Measurements from ENCODE around the gene DCAF17.
A peak's percentile ranks its signal among the peaks of the same experiment; 100 is the strongest.
"Not testable (repeated sequence)": the region's sequence is repeated elsewhere in the genome, so short reads cannot be mapped to it uniquely, and the experiment has no call there.

DCAF17 gene

GRCh38 chr2:171420728-171421563, 13.1 kb upstream of the DCAF17 start:
- Histone ChIP-seq H3K9ac (ENCODE audit: low read depth, low read length) (no peak overlapping the region), H3K4me1 (ENCODE audit: insufficient read depth, low read length) (0 out of 2 replicates have a peak, but pooled peaks cover under 1% of the 10 kb centered on the region)

GRCh38 chr2:171422710-171423495, 11.1 kb upstream of the DCAF17 start:
- H3K9ac ChIP-seq (ENCODE audit: low read depth, low read length); H3K36me3 ChIP-seq (ENCODE audit: insufficient read depth, low read length); H3K4me1 ChIP-seq (ENCODE audit: insufficient read depth, low read length): not testable (repeated sequence)
- peaks cover 22% of the 10 kb centered on the region for H3K9me3 ChIP-seq (ENCODE audit: control insufficient read depth, insufficient read depth, low read length)

More at GRCh38 chr2:171420728-171421563, 13.1 kb upstream of the DCAF17 start:
- Histone ChIP-seq H3K36me3 (ENCODE audit: insufficient read depth, low read length) (peaks cover 6% of the 10 kb centered on the region), H3K9me3 (ENCODE audit: control insufficient read depth, insufficient read depth, low read length) (peaks cover 22% of the 10 kb centered on the region)

DNA sequence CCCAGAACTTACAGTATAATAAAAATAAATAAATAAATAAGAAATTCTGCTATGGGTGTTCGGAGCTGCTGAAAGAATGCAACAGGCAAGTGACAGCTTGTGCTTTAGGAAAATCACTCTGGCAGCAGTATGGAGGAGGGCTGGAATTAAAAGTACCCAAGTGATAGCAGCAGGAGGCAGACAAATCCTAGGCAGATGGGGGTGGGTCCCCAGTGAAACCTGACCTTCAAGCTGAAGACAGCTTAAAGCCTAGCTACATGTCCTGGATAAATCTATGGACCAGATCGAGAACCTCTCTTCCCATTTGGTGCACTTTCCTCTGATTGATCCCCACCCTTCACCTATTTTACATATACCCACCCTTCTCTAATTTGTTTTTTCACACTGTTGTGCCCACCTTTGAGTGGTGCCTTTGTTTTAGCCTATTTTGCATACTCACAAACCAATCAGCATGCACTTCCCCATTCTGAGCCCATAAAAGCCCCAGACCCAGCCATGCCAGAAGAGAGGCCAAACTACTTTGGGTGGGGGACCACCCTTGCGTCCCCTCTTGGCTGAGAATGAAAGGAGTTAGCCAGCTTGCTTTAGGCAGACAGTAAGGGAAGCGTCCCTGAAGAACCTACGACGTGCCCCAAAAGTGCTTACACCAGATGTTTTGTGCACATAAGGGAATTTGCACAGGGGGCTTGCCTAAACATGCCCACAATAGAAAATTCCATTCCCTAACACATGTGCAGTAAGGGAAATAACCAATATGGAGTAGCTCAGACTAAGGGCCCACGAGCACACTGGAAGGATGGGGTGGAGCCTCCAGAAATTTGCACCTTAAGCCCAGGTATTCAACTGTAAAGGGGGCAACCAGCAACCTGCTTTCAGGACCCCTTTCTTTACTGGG, 3.3 kb upstream of the DCAF17 start:
- H3K9me3 ChIP-seq (ENCODE audit: control insufficient read depth, insufficient read depth, low read length): peaks cover under 1% of the 10 kb centered on the region; the same call in 1 of the 2 replicates
- H3K36me3 ChIP-seq (ENCODE audit: insufficient read depth, low read length): no peaks in the 10 kb centered on the region
- H3K4me1 ChIP-seq (ENCODE audit: insufficient read depth, low read length): peaks cover 6% of the 10 kb centered on the region
- H3K9ac ChIP-seq (ENCODE audit: low read depth, low read length): no peak overlapping the region; the same call in 1 of the 2 replicates

GRCh38 chr2:171431677-171432167, 2.3 kb upstream of the DCAF17 start:
- Histone ChIP-seq H3K4me1 (ENCODE audit: insufficient read depth, low read length) (peaks cover 6% of the 10 kb centered on the region), H3K36me3 (ENCODE audit: insufficient read depth, low read length) (peaks cover 7% of the 10 kb centered on the region), H3K9me3 (ENCODE audit: control insufficient read depth, insufficient read depth, low read length) (peaks cover 8% of the 10 kb centered on the region), H3K9ac (ENCODE audit: low read depth, low read length) (no peak overlapping the region)

- H3K36me3 ChIP-seq (ENCODE audit: insufficient read depth, low read length): peaks cover 13% of the 10 kb centered on the region
- H3K9me3 ChIP-seq (ENCODE audit: control insufficient read depth, insufficient read depth, low read length): peaks cover 8% of the 10 kb centered on the region
- peaks cover 6% of the 10 kb centered on the region for H3K4me1 ChIP-seq (ENCODE audit: insufficient read depth, low read length)
- H3K9ac ChIP-seq (ENCODE audit: low read depth, low read length): peak overlapping the region; percentile 69; the same call in 1 of the 2 replicates
Observed at GRCh38 chr2:171432206-171432968, 1.6 kb upstream of the DCAF17 start.

DNA sequence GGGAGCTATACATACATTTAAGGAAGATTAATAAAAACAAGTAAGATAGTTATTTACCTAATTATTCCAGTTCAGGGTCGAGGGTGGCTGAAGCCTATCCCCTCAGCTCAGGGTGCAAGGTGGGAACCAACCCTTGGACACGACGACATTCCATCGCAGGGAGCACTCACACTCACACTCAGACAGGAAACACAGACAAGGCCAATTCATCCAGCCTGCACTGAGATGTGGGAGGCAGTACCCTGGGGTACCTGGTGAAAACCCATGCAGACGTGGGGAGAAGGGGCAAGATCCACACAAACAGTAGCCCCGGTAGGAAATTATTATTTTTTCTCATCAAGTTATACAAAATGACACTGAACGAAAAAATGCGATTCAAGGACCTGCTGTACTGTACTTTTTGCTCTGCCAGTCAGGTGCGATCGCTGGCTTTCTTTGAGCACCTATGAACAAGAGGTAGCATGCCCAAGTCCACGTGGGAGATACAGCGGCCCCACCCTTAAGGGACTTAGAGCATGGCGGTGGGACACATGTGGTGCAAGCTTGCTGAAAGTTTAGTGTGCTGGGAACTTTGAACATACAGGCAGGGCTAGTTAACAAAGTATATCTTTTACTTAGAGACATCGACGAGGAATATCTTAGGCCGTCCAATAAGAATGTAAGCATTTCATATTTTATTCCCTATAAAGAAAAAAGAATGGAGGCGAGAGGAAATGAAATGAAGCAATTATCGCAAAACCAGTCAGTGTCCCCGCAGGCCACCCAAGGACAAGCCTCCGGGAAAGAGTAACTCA, 860 bp upstream of the DCAF17 start:
- H3K36me3 ChIP-seq (ENCODE audit: insufficient read depth, low read length): peaks cover 14% of the 10 kb centered on the region
- H3K4me1 ChIP-seq (ENCODE audit: insufficient read depth, low read length): peaks cover 6% of the 10 kb centered on the region
- peaks cover 8% of the 10 kb centered on the region for H3K9me3 ChIP-seq (ENCODE audit: control insufficient read depth, insufficient read depth, low read length)
- H3K9ac ChIP-seq (ENCODE audit: low read depth, low read length): peak overlapping the region; percentile 69

GRCh38 chr2:171433763-171434012, 338 bp upstream of the DCAF17 start, which contains the start of gene METTL8:
Gene METTL8 (minus strand): TSS chr2:171433990. CDS start chr2:171392185, 41,805 bp downstream.
- peaks cover 8% of the 10 kb centered on the region for H3K9me3 ChIP-seq (ENCODE audit: control insufficient read depth, insufficient read depth, low read length)
- H3K36me3 ChIP-seq (ENCODE audit: insufficient read depth, low read length): peaks cover 14% of the 10 kb centered on the region
- H3K4me1 ChIP-seq (ENCODE audit: insufficient read depth, low read length): peaks cover 6% of the 10 kb centered on the region
- H3K9ac ChIP-seq (ENCODE audit: low read depth, low read length): peak within 1 kb of the TSS; percentile 69

DNA sequence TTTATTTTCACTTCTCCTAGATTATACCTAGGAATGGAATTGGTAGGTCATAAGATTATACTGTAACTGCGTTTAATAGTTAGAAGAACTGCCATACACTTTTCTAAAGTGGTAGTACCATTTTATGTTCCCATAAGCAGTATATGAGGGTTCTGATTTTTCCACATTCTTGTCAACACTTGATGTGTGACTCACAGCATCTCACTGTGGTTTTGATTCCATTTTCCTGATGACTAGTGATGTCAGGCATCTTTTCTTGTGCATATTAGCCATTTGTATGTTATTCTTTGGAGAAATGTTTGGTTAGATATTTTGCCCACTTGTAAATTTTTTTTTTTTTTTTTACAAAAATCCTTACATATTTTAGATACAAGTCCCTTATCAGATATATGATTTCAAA, 2.3 kb downstream of the DCAF17 start:
- Histone ChIP-seq H3K9me3 (ENCODE audit: control insufficient read depth, insufficient read depth, low read length) (peaks cover 8% of the 10 kb centered on the region), H3K4me1 (ENCODE audit: insufficient read depth, low read length) (no peaks in the 10 kb centered on the region; the same call in 1 of the 2 replicates), H3K9ac (ENCODE audit: low read depth, low read length) (no peak overlapping the region), H3K36me3 (ENCODE audit: insufficient read depth, low read length) (peaks cover 20% of the 10 kb centered on the region)

- Histone ChIP-seq H3K9ac (ENCODE audit: low read depth, low read length) (no peak overlapping the region), H3K9me3 (ENCODE audit: control insufficient read depth, insufficient read depth, low read length) (no peaks in the 10 kb centered on the region), H3K4me1 (ENCODE audit: insufficient read depth, low read length) (no peaks in the 10 kb centered on the region), H3K36me3 (ENCODE audit: insufficient read depth, low read length) (peaks cover 13% of the 10 kb centered on the region)
Observed at GRCh38 chr2:171441470-171441869, 7.4 kb downstream of the DCAF17 start.

GRCh38 chr2:171447675-171448074, 13.6 kb downstream of the DCAF17 start:
- 0 out of 2 replicates have a peak, but pooled peaks cover 4% of the 10 kb centered on the region for H3K36me3 ChIP-seq (ENCODE audit: insufficient read depth, low read length)
- no peaks in the 10 kb centered on the region for H3K4me1 ChIP-seq (ENCODE audit: insufficient read depth, low read length)
- no peak overlapping the region for H3K9ac ChIP-seq (ENCODE audit: low read depth, low read length)
- no peaks in the 10 kb centered on the region for H3K9me3 ChIP-seq (ENCODE audit: control insufficient read depth, insufficient read depth, low read length)

DNA sequence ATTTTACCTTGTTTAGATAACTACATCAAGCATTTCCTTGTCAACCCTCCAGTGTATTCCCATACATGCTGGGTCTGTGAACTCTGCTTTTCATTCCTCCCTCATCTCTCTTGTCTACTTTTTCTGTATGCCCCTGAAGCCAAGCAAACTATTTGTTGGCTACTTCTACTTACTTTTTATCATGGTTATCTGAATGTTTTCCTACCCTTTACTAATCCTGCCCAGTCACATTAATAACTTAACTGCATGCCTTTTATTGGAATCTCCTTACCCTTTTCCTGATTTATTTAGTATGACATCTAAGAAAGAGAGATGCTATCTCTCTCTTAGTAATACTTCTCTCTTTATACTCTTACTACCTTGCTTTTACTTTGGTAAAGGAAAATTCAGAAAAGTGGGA, 17.0 kb downstream of the DCAF17 start:
- Histone ChIP-seq H3K36me3 (ENCODE audit: insufficient read depth, low read length) (0 out of 2 replicates have a peak, but pooled peaks cover 4% of the 10 kb centered on the region), H3K9ac (ENCODE audit: low read depth, low read length) (no peak overlapping the region), H3K9me3 (ENCODE audit: control insufficient read depth, insufficient read depth, low read length) (no peaks in the 10 kb centered on the region), H3K4me1 (ENCODE audit: insufficient read depth, low read length) (no peaks in the 10 kb centered on the region)

- H3K9ac ChIP-seq (ENCODE audit: low read depth, low read length): no peak overlapping the region
- 0 out of 2 replicates have a peak, but pooled peaks cover 7% of the 10 kb centered on the region for H3K36me3 ChIP-seq (ENCODE audit: insufficient read depth, low read length)
Observed at GRCh38 chr2:171452773-171453172, 18.7 kb downstream of the DCAF17 start.

DNA sequence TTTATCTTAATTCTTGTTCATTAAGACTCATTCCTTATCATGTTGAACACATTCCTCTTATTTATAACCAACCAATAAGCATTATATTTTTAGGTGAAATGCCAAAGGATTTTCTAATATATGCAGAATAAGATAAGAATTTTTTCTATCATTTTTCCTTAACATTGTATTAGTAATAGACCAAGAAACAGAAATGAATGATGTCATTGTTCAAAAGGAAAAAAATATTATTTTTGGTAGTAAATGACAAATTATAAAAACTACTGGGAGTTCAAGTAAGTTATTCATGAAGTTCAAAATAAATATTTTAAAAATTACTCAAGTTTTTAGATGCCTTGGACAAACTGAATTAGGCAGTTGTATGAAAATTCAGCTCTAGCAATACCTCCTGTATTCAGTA, 25.5 kb downstream of the DCAF17 start:
- Histone ChIP-seq H3K4me1 (ENCODE audit: insufficient read depth, low read length) (no peaks in the 10 kb centered on the region), H3K36me3 (ENCODE audit: insufficient read depth, low read length) (peaks cover 6% of the 10 kb centered on the region; the same call in 1 of the 2 replicates), H3K9ac (ENCODE audit: low read depth, low read length) (no peak overlapping the region), H3K9me3 (ENCODE audit: control insufficient read depth, insufficient read depth, low read length) (no peaks in the 10 kb centered on the region)

More at GRCh38 chr2:171452773-171453172, 18.7 kb downstream of the DCAF17 start:
- Histone ChIP-seq H3K9me3 (ENCODE audit: control insufficient read depth, insufficient read depth, low read length) (no peaks in the 10 kb centered on the region), H3K4me1 (ENCODE audit: insufficient read depth, low read length) (no peaks in the 10 kb centered on the region)

Data from ES-I3 (cell line).